ENCODE measurements around the gene THBS3.

The THBS3 gene

GRCh38 chr1:155207806-155208540 lies at the start of gene THBS3:
Gene THBS3, minus strand, starts transcription at chr1:155207897. Its CDS starts 21 bp downstream, at chr1:155207876.
- H3K36me3 ChIP-seq = peaks cover 18% of the 10 kb centered on the region
- H3K27me3 ChIP-seq (ENCODE audit: insufficient read depth, low read depth, severe bottlenecking) = no peaks in the 10 kb centered on the region
- H3K9me3 ChIP-seq (ENCODE audit: severe bottlenecking) = no peaks in the 10 kb centered on the region
- peak within 1 kb of the TSS; percentile 96 for H3K27ac ChIP-seq
- DNase-seq = peak; percentile 91
- TF ChIP-seq, protein P1, sequence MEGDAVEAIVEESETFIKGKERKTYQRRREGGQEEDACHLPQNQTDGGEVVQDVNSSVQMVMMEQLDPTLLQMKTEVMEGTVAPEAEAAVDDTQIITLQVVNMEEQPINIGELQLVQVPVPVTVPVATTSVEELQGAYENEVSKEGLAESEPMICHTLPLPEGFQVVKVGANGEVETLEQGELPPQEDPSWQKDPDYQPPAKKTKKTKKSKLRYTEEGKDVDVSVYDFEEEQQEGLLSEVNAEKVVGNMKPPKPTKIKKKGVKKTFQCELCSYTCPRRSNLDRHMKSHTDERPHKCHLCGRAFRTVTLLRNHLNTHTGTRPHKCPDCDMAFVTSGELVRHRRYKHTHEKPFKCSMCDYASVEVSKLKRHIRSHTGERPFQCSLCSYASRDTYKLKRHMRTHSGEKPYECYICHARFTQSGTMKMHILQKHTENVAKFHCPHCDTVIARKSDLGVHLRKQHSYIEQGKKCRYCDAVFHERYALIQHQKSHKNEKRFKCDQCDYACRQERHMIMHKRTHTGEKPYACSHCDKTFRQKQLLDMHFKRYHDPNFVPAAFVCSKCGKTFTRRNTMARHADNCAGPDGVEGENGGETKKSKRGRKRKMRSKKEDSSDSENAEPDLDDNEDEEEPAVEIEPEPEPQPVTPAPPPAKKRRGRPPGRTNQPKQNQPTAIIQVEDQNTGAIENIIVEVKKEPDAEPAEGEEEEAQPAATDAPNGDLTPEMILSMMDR (IDR thresholded peaks at IDR 0.05; ENCODE audit: low read depth, low read length) = no peak
- peak within 1 kb of the TSS; percentile 97 for H3K4me3 ChIP-seq (ENCODE audit: low read depth, low read length)

- DNase-seq = peak; percentile 23
- no peaks in the 10 kb centered on the region for H3K9me3 ChIP-seq (ENCODE audit: severe bottlenecking)
- peak overlapping the region; percentile 92 for H3K27ac ChIP-seq
- peak overlapping the region; percentile 75 for H3K4me3 ChIP-seq (ENCODE audit: low read depth, low read length)
- H3K27me3 ChIP-seq (ENCODE audit: insufficient read depth, low read depth, severe bottlenecking) = no peaks in the 10 kb centered on the region
- peaks cover 57% of the 10 kb centered on the region for H3K36me3 ChIP-seq
- TF ChIP-seq, protein P1 (IDR thresholded peaks at IDR 0.05; ENCODE audit: low read depth, low read length) = no peak
Observed at GRCh38 chr1:155256058-155256852, 48.6 kb upstream of the THBS3 start.

DNA sequence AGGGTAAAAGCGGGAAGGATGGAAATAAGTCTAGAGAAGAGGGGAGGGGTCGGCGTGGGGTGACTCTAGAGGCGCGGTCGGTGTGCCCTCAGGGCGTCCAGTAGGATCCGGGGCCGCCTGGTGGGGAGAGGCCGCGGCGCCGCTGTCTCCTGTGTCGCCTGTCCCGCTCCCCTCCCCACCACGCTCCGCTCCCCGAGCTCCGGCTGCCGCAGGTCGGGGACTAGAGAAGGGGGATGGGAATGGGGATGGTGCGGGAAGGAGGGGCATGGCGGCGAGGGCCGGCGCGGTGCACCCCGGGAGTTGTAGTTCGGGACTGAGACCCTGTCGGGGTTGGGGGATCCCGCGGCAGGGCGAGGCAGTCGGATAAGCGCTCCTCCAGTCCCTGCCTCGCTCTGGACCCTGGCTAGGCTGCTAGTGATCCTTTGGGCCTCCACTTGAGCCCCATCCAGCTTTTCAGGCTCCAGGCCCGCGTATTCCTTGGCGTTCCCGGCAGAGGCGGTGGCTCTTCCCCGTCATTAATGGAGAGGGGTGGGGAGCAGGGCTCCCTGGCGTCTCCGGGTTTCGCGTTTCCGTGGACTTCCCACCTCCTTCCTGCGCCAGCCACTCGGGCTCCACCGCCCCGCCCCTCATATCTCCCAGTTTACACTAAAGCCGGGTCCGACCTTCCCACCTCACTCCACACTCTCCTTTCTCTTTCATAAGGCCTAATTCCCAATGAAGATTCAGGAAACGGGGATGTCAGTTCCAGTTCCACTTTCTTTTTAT lies 47.7 kb upstream of the THBS3 start, which contains the start of gene ENTREP3:
ENTREP3 (minus strand) TSS at position 241 of the 765 bp plus-strand sequence. CDS start 606 bp downstream, outside the sequence.
- Histone ChIP-seq H3K36me3 (peaks cover 58% of the 10 kb centered on the region), H3K27ac (peak within 1 kb of the TSS; percentile 92), H3K9me3 (ENCODE audit: severe bottlenecking) (no peaks in the 10 kb centered on the region), H3K4me3 (ENCODE audit: low read depth, low read length) (peak within 1 kb of the TSS; percentile 75), H3K27me3 (ENCODE audit: insufficient read depth, low read depth, severe bottlenecking) (no peaks in the 10 kb centered on the region)
- DNase-seq = peak; percentile 100
- TF ChIP-seq, protein P1 (IDR thresholded peaks at IDR 0.05; ENCODE audit: low read depth, low read length) = no peak

DNA sequence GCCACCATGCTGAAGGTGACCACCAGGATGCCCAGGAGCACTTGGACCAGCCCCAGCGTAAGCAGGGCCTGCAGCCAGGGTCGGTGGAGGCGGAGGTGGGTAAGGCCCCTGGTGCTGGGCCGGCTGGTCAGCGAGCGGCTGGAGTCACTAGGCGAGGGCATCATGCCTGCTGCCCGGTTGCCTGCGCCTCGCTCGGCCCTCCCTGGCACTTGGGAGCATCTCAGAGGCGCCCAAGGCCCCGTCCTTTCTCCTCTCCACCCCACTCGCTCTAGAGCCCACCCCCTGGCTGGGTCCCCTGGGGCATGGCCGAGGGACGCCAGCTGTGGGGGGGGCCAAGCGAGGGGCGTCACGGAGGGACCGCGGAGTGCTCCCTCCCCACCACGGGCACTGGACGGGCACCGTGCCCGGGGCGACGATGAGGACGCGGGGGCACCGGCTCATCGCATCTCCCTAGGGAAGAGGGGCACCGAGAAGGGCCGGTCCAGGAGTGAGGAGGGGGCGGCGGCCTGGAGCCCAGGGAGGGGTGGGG lies 47.1 kb upstream of the THBS3 start:
- Histone ChIP-seq H3K27me3 (ENCODE audit: insufficient read depth, low read depth, severe bottlenecking) (no peaks in the 10 kb centered on the region), H3K9me3 (ENCODE audit: severe bottlenecking) (no peaks in the 10 kb centered on the region), H3K4me3 (ENCODE audit: low read depth, low read length) (peak overlapping the region; percentile 75), H3K36me3 (peaks cover 58% of the 10 kb centered on the region), H3K27ac (peak overlapping the region; percentile 92)
- TF ChIP-seq, protein P1 (IDR thresholded peaks at IDR 0.05; ENCODE audit: low read depth, low read length) = no peak
- DNase-seq = peak; percentile 49

GRCh38 chr1:155254228-155254713 lies 46.6 kb upstream of the THBS3 start:
- H3K27ac ChIP-seq = peak overlapping the region; percentile 92
- H3K36me3 ChIP-seq = peaks cover 56% of the 10 kb centered on the region
- no peaks in the 10 kb centered on the region for H3K9me3 ChIP-seq (ENCODE audit: severe bottlenecking)
- TF ChIP-seq, protein P1 (IDR thresholded peaks at IDR 0.05; ENCODE audit: low read depth, low read length) = no peak
- DNase-seq = peak; percentile 26
- H3K4me3 ChIP-seq (ENCODE audit: low read depth, low read length) = peak overlapping the region; percentile 75
- H3K27me3 ChIP-seq (ENCODE audit: insufficient read depth, low read depth, severe bottlenecking) = no peaks in the 10 kb centered on the region

Data from WERI-Rb-1 (cell line).